ENCODE results near the gene MSX1. TPM values are rescaled to one million over a fixed set of nuclear protein-coding genes. Genes with fewer than 3 reads are reported as not detected.

Gene MSX1
- total RNA-seq, 1 donor from 2014 or later = 3.4 TPM

DNA sequence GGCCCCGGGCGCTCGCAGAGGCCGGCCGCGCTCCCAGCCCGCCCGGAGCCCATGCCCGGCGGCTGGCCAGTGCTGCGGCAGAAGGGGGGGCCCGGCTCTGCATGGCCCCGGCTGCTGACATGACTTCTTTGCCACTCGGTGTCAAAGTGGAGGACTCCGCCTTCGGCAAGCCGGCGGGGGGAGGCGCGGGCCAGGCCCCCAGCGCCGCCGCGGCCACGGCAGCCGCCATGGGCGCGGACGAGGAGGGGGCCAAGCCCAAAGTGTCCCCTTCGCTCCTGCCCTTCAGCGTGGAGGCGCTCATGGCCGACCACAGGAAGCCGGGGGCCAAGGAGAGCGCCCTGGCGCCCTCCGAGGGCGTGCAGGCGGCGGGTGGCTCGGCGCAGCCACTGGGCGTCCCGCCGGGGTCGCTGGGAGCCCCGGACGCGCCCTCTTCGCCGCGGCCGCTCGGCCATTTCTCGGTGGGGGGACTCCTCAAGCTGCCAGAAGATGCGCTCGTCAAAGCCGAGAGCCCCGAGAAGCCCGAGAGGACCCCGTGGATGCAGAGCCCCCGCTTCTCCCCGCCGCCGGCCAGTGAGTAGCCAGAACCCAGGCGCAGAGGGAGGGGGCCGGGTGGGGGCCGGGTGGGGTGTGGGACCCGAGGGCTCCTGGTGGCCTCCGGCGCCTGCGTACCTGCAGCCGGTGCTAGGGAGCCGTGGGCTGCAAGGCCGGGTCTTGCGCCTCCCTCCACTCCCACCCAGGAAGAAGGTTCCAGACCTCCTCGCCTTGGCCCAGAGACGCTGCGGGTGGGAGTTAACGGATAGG is 534 bp downstream of the MSX1 start:
- Histone ChIP-seq H3K36me3 (peaks cover 15% of the 10 kb centered on the region), H3K9me3 (replicated peaks) (no peaks in the 10 kb centered on the region), H3K4me3 (peak overlapping the region; percentile 89), H3K27me3 (ENCODE audit: low read depth) (peaks cover 99% of the 10 kb centered on the region), H3K4me1 (peaks cover 80% of the 10 kb centered on the region), H3K27ac (replicated peaks) (peak overlapping the region; percentile 88)
- intact Hi-C loops (cut with micrococcal nuclease) = no loop called here
- TF ChIP-seq, protein P1, sequence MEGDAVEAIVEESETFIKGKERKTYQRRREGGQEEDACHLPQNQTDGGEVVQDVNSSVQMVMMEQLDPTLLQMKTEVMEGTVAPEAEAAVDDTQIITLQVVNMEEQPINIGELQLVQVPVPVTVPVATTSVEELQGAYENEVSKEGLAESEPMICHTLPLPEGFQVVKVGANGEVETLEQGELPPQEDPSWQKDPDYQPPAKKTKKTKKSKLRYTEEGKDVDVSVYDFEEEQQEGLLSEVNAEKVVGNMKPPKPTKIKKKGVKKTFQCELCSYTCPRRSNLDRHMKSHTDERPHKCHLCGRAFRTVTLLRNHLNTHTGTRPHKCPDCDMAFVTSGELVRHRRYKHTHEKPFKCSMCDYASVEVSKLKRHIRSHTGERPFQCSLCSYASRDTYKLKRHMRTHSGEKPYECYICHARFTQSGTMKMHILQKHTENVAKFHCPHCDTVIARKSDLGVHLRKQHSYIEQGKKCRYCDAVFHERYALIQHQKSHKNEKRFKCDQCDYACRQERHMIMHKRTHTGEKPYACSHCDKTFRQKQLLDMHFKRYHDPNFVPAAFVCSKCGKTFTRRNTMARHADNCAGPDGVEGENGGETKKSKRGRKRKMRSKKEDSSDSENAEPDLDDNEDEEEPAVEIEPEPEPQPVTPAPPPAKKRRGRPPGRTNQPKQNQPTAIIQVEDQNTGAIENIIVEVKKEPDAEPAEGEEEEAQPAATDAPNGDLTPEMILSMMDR (IDR thresholded peaks at IDR 0.05; ENCODE audit: borderline replicate concordance) = no peak
- no peak for DNase-seq

DNA sequence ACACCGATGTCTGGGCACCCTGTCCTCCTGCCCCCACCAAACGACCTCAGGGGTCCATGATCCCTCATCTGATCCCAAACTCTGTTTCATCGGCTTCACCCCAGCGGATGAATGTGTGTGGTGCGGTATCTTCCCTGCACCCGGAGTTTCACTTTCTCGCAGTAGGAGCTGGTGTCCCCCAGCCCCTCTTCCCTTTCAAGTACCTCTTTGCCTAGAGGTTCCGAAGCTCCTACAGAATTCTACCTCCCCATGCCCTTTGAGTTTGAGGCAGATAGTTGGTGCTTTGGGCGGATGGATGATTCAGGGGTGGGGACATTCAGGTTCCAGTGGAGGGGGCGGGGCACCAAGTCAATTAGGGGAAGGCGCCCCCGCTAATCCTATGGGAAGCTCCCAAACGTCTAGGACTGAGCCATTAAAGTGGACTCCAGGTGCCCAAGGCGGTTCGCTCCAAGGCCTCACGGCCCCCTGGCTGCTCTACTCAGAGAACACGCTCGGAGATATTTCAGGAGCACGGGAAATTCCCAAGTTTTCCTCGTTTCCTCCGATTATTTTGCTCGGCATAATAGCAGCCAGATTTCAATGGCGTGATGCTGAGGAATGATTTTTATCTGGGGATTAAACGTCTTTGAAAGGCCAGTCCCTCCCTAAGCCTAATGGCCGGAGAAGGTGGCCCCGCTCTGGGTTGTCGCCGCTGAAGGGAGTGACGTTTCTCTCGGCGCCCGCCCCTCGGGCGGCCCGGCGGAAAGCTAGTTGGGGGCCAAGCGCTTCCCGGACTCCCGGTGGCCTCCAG is 1.3 kb downstream of the MSX1 start:
- peaks cover 81% of the 10 kb centered on the region for H3K4me1 ChIP-seq
- H3K36me3 ChIP-seq = peaks cover 15% of the 10 kb centered on the region
- H3K9me3 ChIP-seq (replicated peaks) = no peaks in the 10 kb centered on the region
- intact Hi-C loops (cut with micrococcal nuclease) = no loop called here
- TF ChIP-seq, protein P1 (IDR thresholded peaks at IDR 0.05; ENCODE audit: borderline replicate concordance) = no peak
- H3K4me3 ChIP-seq = peak overlapping the region; percentile 89
- H3K27me3 ChIP-seq (ENCODE audit: low read depth) = peaks cover 99% of the 10 kb centered on the region
- peak overlapping the region; percentile 88 for H3K27ac ChIP-seq (replicated peaks)
- DNase-seq = peak; percentile 31

DNA sequence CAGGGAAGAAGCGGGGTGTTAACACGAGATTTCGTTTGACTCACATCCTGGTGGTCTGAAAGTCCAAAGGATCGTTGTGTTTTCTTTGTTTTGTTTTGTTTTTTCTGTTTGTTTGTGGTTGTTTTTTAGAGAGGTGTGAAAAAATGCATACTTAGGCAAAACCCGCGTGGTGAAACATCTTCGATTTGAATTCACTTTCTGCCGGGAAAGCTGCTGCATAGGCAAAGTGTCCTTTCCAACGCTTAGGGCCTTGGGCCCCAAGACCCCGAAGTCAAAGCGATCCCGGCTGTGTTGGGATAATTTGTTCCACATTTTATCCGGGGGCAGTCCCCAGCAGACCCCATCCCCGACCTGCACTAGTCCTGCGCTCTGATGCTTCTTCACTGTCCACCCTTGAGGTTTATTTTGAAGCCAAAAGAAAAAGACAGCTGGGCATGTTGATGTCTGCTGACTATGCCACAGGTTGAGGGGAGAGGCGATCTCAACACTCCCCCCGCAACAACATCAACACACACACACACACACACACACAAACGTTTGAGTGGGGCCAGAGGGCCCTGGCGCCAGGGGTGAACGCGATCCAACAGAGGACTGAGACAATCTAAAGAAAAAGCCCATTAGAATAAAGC is 2.0 kb downstream of the MSX1 start:
- peaks cover 81% of the 10 kb centered on the region for H3K4me1 ChIP-seq

DNA sequence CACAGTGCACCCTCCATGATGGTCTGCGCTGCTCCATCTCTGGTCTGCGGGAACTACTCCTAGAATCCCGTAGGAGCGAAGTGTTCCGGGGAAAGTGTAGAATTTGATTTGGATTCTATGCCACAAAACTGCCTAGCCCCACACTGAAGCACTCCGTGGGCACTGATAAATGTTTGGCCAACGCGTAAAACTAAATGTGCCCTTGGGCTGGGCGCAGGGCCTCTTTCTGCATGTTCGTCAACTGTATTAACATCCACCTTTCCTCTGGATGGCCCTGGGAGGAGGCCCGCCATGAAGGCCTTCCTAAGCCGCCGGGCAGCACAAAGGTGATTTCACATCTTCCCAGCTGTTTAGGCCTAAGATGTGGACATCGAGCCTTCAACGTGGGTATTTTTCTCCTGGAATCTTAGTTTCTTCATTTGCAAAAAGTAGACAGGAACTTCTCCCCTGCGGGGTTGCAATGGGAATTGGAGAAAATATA is 2.6 kb downstream of the MSX1 start:
- H3K27me3 ChIP-seq (ENCODE audit: low read depth) = peaks cover 99% of the 10 kb centered on the region
- TF ChIP-seq, protein P1 (IDR thresholded peaks at IDR 0.05; ENCODE audit: borderline replicate concordance) = no peak
- DNase-seq = no peak
- peak overlapping the region; percentile 89 for H3K4me3 ChIP-seq
- peaks cover 15% of the 10 kb centered on the region for H3K36me3 ChIP-seq
- intact Hi-C loops (cut with micrococcal nuclease) = no loop called here
- H3K9me3 ChIP-seq (replicated peaks) = no peaks in the 10 kb centered on the region
- H3K27ac ChIP-seq (replicated peaks) = no peak overlapping the region
- H3K4me1 ChIP-seq = peaks cover 81% of the 10 kb centered on the region

More for the DNA sequence above, 2.0 kb downstream of the MSX1 start:
- no peak for DNase-seq
- peak overlapping the region; percentile 89 for H3K4me3 ChIP-seq
- intact Hi-C loops (cut with micrococcal nuclease) = no loop called here
- TF ChIP-seq, protein P1 (IDR thresholded peaks at IDR 0.05; ENCODE audit: borderline replicate concordance) = no peak
- peak overlapping the region; percentile 88 for H3K27ac ChIP-seq (replicated peaks)
- H3K36me3 ChIP-seq = peaks cover 15% of the 10 kb centered on the region
- H3K27me3 ChIP-seq (ENCODE audit: low read depth) = peaks cover 99% of the 10 kb centered on the region
- H3K9me3 ChIP-seq (replicated peaks) = no peaks in the 10 kb centered on the region
